Smooth muscle cell (in vitro differentiated cells): ENCODE results near the gene AIF1L. TPM values are rescaled to one million over a fixed set of nuclear protein-coding genes. Genes with fewer than 3 reads are reported as not detected.

Source experiments
- DNase-seq: peaks from one replicate; lab custom pipeline; 2025; ENCODE audit not compliant: unreplicated experiment; lab: John Stamatoyannopoulos, UW
- H2AFZ ChIP-seq: fragments of 200-600 bp; sonication (generic); 2 replicates; pipeline ENCODE4 v1.6.0; 2016; ENCODE audit warnings: antibody characterized with exemption, low read depth, mild to moderate bottlenecking
- H3F3A ChIP-seq: fragments of 200-600 bp; sonication (generic); 2 replicates; pipeline ENCODE4 v1.6.0; 2017; ENCODE audit warnings: antibody characterized with exemption, low read depth
- H3K27ac ChIP-seq: fragments of 200-600 bp; sonication (generic); 2 replicates; pipeline ENCODE4 v1.5.1; 2016; ENCODE audit warnings: low read depth, mild to moderate bottlenecking
- H3K27me3 ChIP-seq: fragments of 200-600 bp; sonication (generic); 2 replicates; pipeline ENCODE4 v1.6.1; 2016; ENCODE audit warnings: low read depth, mild to moderate bottlenecking
- H3K36me3 ChIP-seq: fragments of 200-600 bp; sonication (generic); 2 replicates; pipeline ENCODE4 v1.5.1; 2016; ENCODE audit warnings: low read depth
- H3K4me1 ChIP-seq: fragments of 200-600 bp; sonication (generic); 2 replicates; pipeline ENCODE4 v1.5.1; 2016; ENCODE audit warnings: low read depth
- H3K4me2 ChIP-seq: fragments of 200-600 bp; sonication (generic); 2 replicates; pipeline ENCODE4 v1.6.0; 2016; ENCODE audit warnings: mild to moderate bottlenecking
- H3K4me3 ChIP-seq: fragments of 200-600 bp; sonication (generic); 2 replicates; pipeline ENCODE4 v1.5.1; 2016; ENCODE audit warnings: mild to moderate bottlenecking
- H3K79me2 ChIP-seq: fragments of 200-600 bp; sonication (generic); 2 replicates; pipeline ENCODE4 v1.6.0; 2016; ENCODE audit warnings: low read depth, mild to moderate bottlenecking
- H3K9ac ChIP-seq: fragments of 200-600 bp; sonication (generic); 2 replicates; pipeline ENCODE4 v1.6.0; 2016; ENCODE audit warnings: low read depth
- H3K9me3 ChIP-seq: fragments of 200-600 bp; sonication (generic); replicated peaks from 2 replicates; pipeline ENCODE4 v1.5.1; 2016; ENCODE audit warnings: low read depth
- H4K20me1 ChIP-seq: fragments of 200-600 bp; sonication (generic); 2 replicates; pipeline ENCODE4 v1.6.0; 2016; ENCODE audit warnings: low read depth
- CTCF ChIP-seq: fragments of 200-600 bp; sonication (generic); IDR thresholded peaks from 2 replicates; pipeline ENCODE4 v1.5.1; 2017; ENCODE audit warnings: borderline replicate concordance, mild to moderate bottlenecking, antibody characterized with exemption; ENCODE audit not compliant: insufficient read depth, poor library complexity, severe bottlenecking
- WGBS: methylation state at CpG from one replicate; pipeline ENCODE4 v1.1.7; 2016; ENCODE audit warnings: low lambda C conversion rate; 5-methylcytosine and 5-hydroxymethylcytosine counted together
- polyA plus RNA-seq: library from polyadenylated mRNA; unstranded; fragments of >200 nt; fragmentation: Nextera tagmentation; extraction: Ambion mirVana; gene quantifications from 2 replicates; pipeline ENCODE4 v1.2.1, GENCODE V29; 2016
- total RNA-seq: library from RNA; depleted of rRNA; stranded (reverse); fragments of >200 nt; gene quantifications from 2 replicates; pipeline ENCODE4 v1.2.3, GENCODE V29; 2014

Gene AIF1L
- total and polyA plus RNA-seq, 2 experiments from 2014 or later, result 1.6 to 3.1 TPM

- Histone ChIP-seq H3K79me2 (no peaks in the 10 kb centered on the region), H3K4me1 (peaks cover 7% of the 10 kb centered on the region), H3K27me3 (no peaks in the 10 kb centered on the region), H3K4me3 (no peak overlapping the region), H3K9me3 (no peaks in the 10 kb centered on the region), H2AFZ (no peak overlapping the region), H3F3A (no peaks in the 10 kb centered on the region), H3K36me3 (no peaks in the 10 kb centered on the region), H3K9ac (no peak overlapping the region), H3K27ac (no peak overlapping the region), H3K4me2 (no peak overlapping the region), H4K20me1 (no peaks in the 10 kb centered on the region)
- no peak for TF ChIP-seq CTCF
- no peak for DNase-seq
- 68% methylated on average over 10 of the region's 10 CpGs for WGBS
Measured at GRCh38 chr9:131111186-131111853, 15.0 kb downstream of the AIF1L start.

DNA sequence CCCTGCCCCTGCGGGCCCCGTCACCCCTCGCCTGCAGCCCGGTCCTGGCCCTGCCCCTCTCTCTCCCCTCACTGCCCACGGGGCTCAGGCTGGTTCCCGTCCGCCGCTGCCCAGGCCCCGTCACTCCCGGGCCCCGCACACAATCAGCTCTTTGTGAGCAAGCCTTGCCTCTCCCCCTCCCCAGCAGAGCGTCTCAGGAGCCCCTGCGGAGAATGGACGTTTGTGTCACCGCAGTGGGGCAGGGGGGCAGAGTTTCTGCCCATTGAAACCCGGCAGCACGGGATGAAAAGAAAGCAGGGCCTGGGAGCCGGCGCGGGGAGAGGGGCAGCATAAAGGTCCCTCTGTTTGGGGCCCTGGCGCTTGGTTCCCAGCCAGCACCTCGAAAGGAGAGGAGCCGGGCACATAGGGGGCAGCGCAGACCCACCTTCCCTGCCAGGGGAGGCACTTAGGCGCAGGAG lies 15.6 kb downstream of the AIF1L start:
- Histone ChIP-seq H3K4me3 (no peak overlapping the region), H3K4me1 (peaks cover 7% of the 10 kb centered on the region), H3K9ac (no peak overlapping the region), H3K79me2 (no peaks in the 10 kb centered on the region), H3K36me3 (no peaks in the 10 kb centered on the region), H3K27me3 (no peaks in the 10 kb centered on the region), H3K9me3 (no peaks in the 10 kb centered on the region), H4K20me1 (no peaks in the 10 kb centered on the region), H3K27ac (no peak overlapping the region), H2AFZ (no peak overlapping the region), H3K4me2 (no peak overlapping the region), H3F3A (no peaks in the 10 kb centered on the region)
- WGBS, result 87% methylated on average over 14 of the region's 25 CpGs
- TF ChIP-seq CTCF, result no peak
- DNase-seq, result no peak

GRCh38 chr9:131112374-131113154 lies 16.2 kb downstream of the AIF1L start:
- Histone ChIP-seq H3K36me3 (no peaks in the 10 kb centered on the region), H4K20me1 (no peaks in the 10 kb centered on the region), H3F3A (no peaks in the 10 kb centered on the region), H2AFZ (no peak overlapping the region), H3K4me3 (no peak overlapping the region), H3K9me3 (no peaks in the 10 kb centered on the region), H3K79me2 (no peaks in the 10 kb centered on the region), H3K9ac (no peak overlapping the region), H3K4me2 (no peak overlapping the region), H3K27ac (no peak overlapping the region), H3K4me1 (peaks cover 7% of the 10 kb centered on the region), H3K27me3 (no peaks in the 10 kb centered on the region)
- WGBS, result 95% methylated on average over 23 of the region's 23 CpGs
- TF ChIP-seq CTCF, result no peak
- no peak for DNase-seq
